HCT116 (cell line): Measurements from ENCODE around the gene ACTL7A. TPM values are rescaled to one million over a fixed set of nuclear protein-coding genes. Genes with fewer than 3 reads are reported as not detected.
A peak's percentile ranks its signal among the peaks of the same experiment; 100 is the strongest.

Source experiments
- ATAC-seq: fragments of 200-7000 bp; cut with Tn5 transposase; 2 replicates; pipeline ENCODE4 v1.9.1; 2020; ENCODE audit warnings: mild to moderate bottlenecking, moderate library complexity
- BruUV-seq: library from RNA; stranded (reverse); fragments of 400-500 nt; replicated peaks from 2 replicates; lab custom pipeline; 2021; lab: Mats Ljungman, UMichigan
- CTCF ChIA-PET: fragments of 300-600 bp; sonication (Branson Sonifier 250); formaldehyde crosslinking; loops from one replicate; lab custom pipeline; 2021; ENCODE audit warnings: antibody characterized with exemption; lab: Charles Lee
- POLR2A ChIA-PET: fragments of 300-600, 350-600 bp; sonication (Branson Sonifier 250); formaldehyde crosslinking; loops from one replicate; lab custom pipeline; 2021; ENCODE audit warnings: antibody characterized with exemption; lab: Charles Lee
- RAD21 ChIA-PET, 2 experiments: fragments of 300-600 bp; sonication (Branson Sonifier 250); formaldehyde crosslinking; loops; one replicate each; lab custom pipeline; 2023; ENCODE audit warnings: low total read pairs in 2 of 2; ENCODE audit not compliant: uncharacterized antibody in 2 of 2, unreplicated experiment in 2 of 2, low non-redundant PET in 1 of 2; lab: Charles Lee
- DNase-seq: peaks from one replicate; pipeline ENCODE4 v3.0.0-alpha.2; 2010; ENCODE audit warnings: low read depth, low spot score
- H2AFZ ChIP-seq: fragments of 200-600 bp; shearing (Covaris generic), sonication (generic); 2 replicates; pipeline ENCODE4 v1.6.1; 2017; ENCODE audit warnings: low read depth, mixed run types, mixed read lengths, antibody characterized with exemption, low read length; ENCODE audit not compliant: poor library complexity, severe bottlenecking
- H3K27ac ChIP-seq: 2 replicates; pipeline ENCODE4 v1.5.1; 2012; ENCODE audit warnings: low read depth, low read length
- H3K27me3 ChIP-seq: fragments of 200-600 bp; sonication (generic); 2 replicates; pipeline ENCODE4 v1.6.1; 2016; ENCODE audit warnings: mixed run types, low read length, mixed read lengths; ENCODE audit not compliant: insufficient read depth
- H3K36me3 ChIP-seq, 2 experiments: fragments of 200-500 bp in 1 of 2; fragments of 200-600 bp in 1 of 2; sonication (Bioruptor generic) in 1 of 2; sonication (generic) in 1 of 2; 2 replicates each; pipeline versions ENCODE4 v1.5.1 to v1.6.1; 2014 to 2016; ENCODE audit warnings: low read length in 2 of 2, inconsistent platforms in 1 of 2, mixed read lengths in 1 of 2, mixed run types in 1 of 2; ENCODE audit not compliant: insufficient read depth in 2 of 2, control insufficient read depth in 1 of 2
- H3K4me1 ChIP-seq, 2 experiments: fragments of 200-600 bp in 1 of 2; sonication (generic) in 1 of 2; 2 replicates each; pipeline versions ENCODE4 v1.5.1 to v1.6.1; 2012 to 2017; ENCODE audit warnings: low read length in 2 of 2, inconsistent platforms in 1 of 2, mild to moderate bottlenecking in 1 of 2, mixed read lengths in 1 of 2, mixed run types in 1 of 2, moderate library complexity in 1 of 2; ENCODE audit not compliant: insufficient read depth in 2 of 2, control insufficient read depth in 1 of 2
- H3K4me2 ChIP-seq: fragments of 200-600 bp; sonication (generic); 2 replicates; pipeline ENCODE4 v1.6.1; 2017; ENCODE audit warnings: mixed run types, low read length, mixed read lengths
- H3K4me3 ChIP-seq, 2 experiments: fragments of 200-600 bp in 1 of 2; sonication (generic) in 1 of 2; replicated peaks in 1 of 2; 2 replicates each; pipeline ENCODE4 v1.5.1; 2011 to 2016; ENCODE audit warnings: low read length in 2 of 2, control low read depth in 1 of 2, low read depth in 1 of 2, mild to moderate bottlenecking in 1 of 2, mixed read lengths in 1 of 2, mixed run types in 1 of 2
- H3K79me2 ChIP-seq: fragments of 200-600 bp; sonication (generic); 2 replicates; pipeline ENCODE4 v1.6.1; 2017; ENCODE audit warnings: mild to moderate bottlenecking, mixed run types, low read length, moderate library complexity, mixed read lengths; ENCODE audit not compliant: insufficient read depth
- H3K9ac ChIP-seq: fragments of 200-600 bp; sonication (generic); 2 replicates; pipeline ENCODE4 v1.6.1; 2016; ENCODE audit warnings: low read length, mixed read lengths
- H3K9me2 ChIP-seq: fragments of 200-600 bp; sonication (generic), shearing (Covaris generic); 2 replicates; pipeline ENCODE4 v1.6.1; 2017; ENCODE audit warnings: mixed run types, mild to moderate bottlenecking, moderate library complexity; ENCODE audit not compliant: insufficient read depth
- H3K9me3 ChIP-seq, 2 experiments: fragments of 200-500 bp in 1 of 2; fragments of 200-600 bp in 1 of 2; sonication (Bioruptor generic) in 1 of 2; sonication (generic) in 1 of 2; 2 replicates each; pipeline ENCODE4 v1.6.1; 2014 to 2017; ENCODE audit warnings: low read length in 2 of 2, mixed read lengths in 2 of 2, inconsistent platforms in 1 of 2, low read depth in 1 of 2, mild to moderate bottlenecking in 1 of 2, mixed run types in 1 of 2, moderate library complexity in 1 of 2; ENCODE audit not compliant: control insufficient read depth in 1 of 2, insufficient read depth in 1 of 2
- H4K20me1 ChIP-seq: fragments of 200-600 bp; sonication (generic), shearing (Covaris generic); 2 replicates; pipeline ENCODE4 v1.6.1; 2017; ENCODE audit warnings: mixed run types, mild to moderate bottlenecking, moderate library complexity; ENCODE audit not compliant: insufficient read depth
- CBX3 ChIP-seq: IDR thresholded peaks from 2 replicates; pipeline ENCODE4 v1.6.1; 2012; ENCODE audit warnings: low read depth
- CTCF ChIP-seq, 3 experiments: fragments of 200-600 bp in 1 of 3; sonication (generic) in 1 of 3; IDR thresholded peaks in 2 of 3; conservative IDR thresholded peaks in 1 of 3; 2 replicates each; pipeline ENCODE4 v1.5.1; 2012 to 2017; ENCODE audit warnings: low read depth in 2 of 3, low read length in 2 of 3, antibody characterized with exemption in 1 of 3, borderline replicate concordance in 1 of 3, control low read depth in 1 of 3, mild to moderate bottlenecking in 1 of 3, mixed read lengths in 1 of 3, mixed run types in 1 of 3, moderate library complexity in 1 of 3; ENCODE audit not compliant: insufficient read depth in 1 of 3
- EZH2 ChIP-seq: fragments of 200-600 bp; sonication (generic); IDR thresholded peaks from 2 replicates; pipeline ENCODE4 v1.6.1; 2017; ENCODE audit warnings: antibody characterized with exemption, mixed run types
- EZH2phosphoT487 ChIP-seq: fragments of 200-600 bp; IDR thresholded peaks from 2 replicates; pipeline ENCODE4 v1.6.1; 2018; ENCODE audit warnings: antibody characterized with exemption, borderline replicate concordance
- JUND ChIP-seq: IDR thresholded peaks from 2 replicates; pipeline ENCODE4 v1.6.1; 2012
- POLR2AphosphoS5 ChIP-seq: IDR thresholded peaks from 2 replicates; pipeline ENCODE4 v1.6.1; 2011; ENCODE audit warnings: mild to moderate bottlenecking, low read depth, low read length, moderate library complexity
- RAD21 ChIP-seq: IDR thresholded peaks from 2 replicates; pipeline ENCODE4 v1.6.1; 2012; ENCODE audit warnings: low read depth, mild to moderate bottlenecking
- SP1 ChIP-seq: IDR thresholded peaks from 2 replicates; pipeline ENCODE4 v1.6.1; 2012; ENCODE audit warnings: low read depth
- intact Hi-C: fragments of 100-400 bp; cut with micrococcal nuclease; formaldehyde crosslinking; loops from 2 replicates; pipeline ENCODE4 v1.10.0; 2022
- total RNA-seq: library from RNA; stranded (reverse); gene quantifications from one replicate; pipeline ENCODE4 v1.2.1, GENCODE V29; 2021; ENCODE audit not compliant: unreplicated experiment

The ACTL7A gene
- total RNA-seq, 1 experiment from 2014 or later, result not detected

- TF ChIP-seq EZH2phosphoT487 (no peak), CTCF (IDR thresholded peaks at IDR 0.05 in 2 of 3, conservative IDR thresholded peaks at IDR 0.05 in 1 of 3; ENCODE audit: borderline replicate concordance in 1 of 3, insufficient read depth in 1 of 3, low read depth in 2 of 3, low read length in 2 of 3) (peak; percentile 39 to 50 (median 44); a peak in 3 of 6 replicates), JUND (no peak), RAD21 (peak; percentile 77), POLR2AphosphoS5 (no peak), CBX3 (no peak), EZH2 (no peak), SP1 (no peak)
- Histone ChIP-seq H3K4me1 (no peaks in the 10 kb centered on the region), H2AFZ (no peak overlapping the region), H3K79me2 (no peaks in the 10 kb centered on the region), H3K9me2 (peaks cover 5% of the 10 kb centered on the region; the same call in 1 of the 2 replicates), H3K9me3 (no peaks in the 10 kb centered on the region), H3K4me3 (no peak overlapping the region), H3K9ac (no peak overlapping the region), H4K20me1 (no peaks in the 10 kb centered on the region), H3K27ac (no peak overlapping the region), H3K36me3 (no peaks in the 10 kb centered on the region), H3K4me2 (no peak overlapping the region), H3K27me3 (no peaks in the 10 kb centered on the region)
- RAD21 ChIA-PET, result no interaction called here
- DNase-seq (peak; percentile 10), ATAC-seq (peak; percentile 67)
- CTCF ChIA-PET, result interaction anchor here (0.8 to 3.4 kb wide), 2 partner anchors 104 to 348 kb away, joined by 3 to 8 read pairs; no protein-coding TSS in a partner anchor
- BruUV-seq, result no TSS peak
- POLR2A ChIA-PET, result no interaction called here
- intact Hi-C loops, result loop anchor here (1.0 to 10.0 kb wide), 3 partner anchors 102 to 552 kb away; partner anchors contain the start of gene EPB41L4B
These were observed 11.7 kb upstream of the ACTL7A start for GRCh38 chr9:108850293-108850897.
